IPS-NIHi7 (cell line): Measurements from ENCODE around the gene TTC29.
"Not testable (repeated sequence)": the region's sequence is repeated elsewhere in the genome, so short reads cannot be mapped to it uniquely, and the experiment has no call there.

Experiments
- DNase-seq: peaks from one replicate; pipeline ENCODE4 v3.0.0; 2012; ENCODE audit warnings: mixed read lengths; ENCODE audit errors: extremely low spot score

The TTC29 gene

GRCh38 chr4:146855761-146856160 lies 89.9 kb downstream of the TTC29 start:
- DNase-seq, result no peak

- no peak for DNase-seq
Observed at GRCh38 chr4:146852360-146852759, 93.3 kb downstream of the TTC29 start.

- no peak for DNase-seq
Observed at GRCh38 chr4:146847345-146847744, 98.3 kb downstream of the TTC29 start.

GRCh38 chr4:146846882-146847281 lies 98.8 kb downstream of the TTC29 start:
- no peak for DNase-seq

GRCh38 chr4:146844761-146845160 lies 100.9 kb downstream of the TTC29 start:
- DNase-seq, result no peak

GRCh38 chr4:146842876-146843275 lies 102.8 kb downstream of the TTC29 start:
- no peak for DNase-seq

GRCh38 chr4:146840731-146841130 lies 104.9 kb downstream of the TTC29 start:
- no peak for DNase-seq

- DNase-seq, result no peak
Observed at GRCh38 chr4:146835096-146835495, 110.6 kb downstream of the TTC29 start.

- DNase-seq, result no peak
Observed at GRCh38 chr4:146834263-146835034, 111.2 kb downstream of the TTC29 start.

GRCh38 chr4:146833530-146833929 lies 112.1 kb downstream of the TTC29 start:
- DNase-seq, result no peak

- not testable (repeated sequence) for DNase-seq
Observed at GRCh38 chr4:146822980-146823379, 122.7 kb downstream of the TTC29 start.

- peak; percentile 14 for DNase-seq
Observed at GRCh38 chr4:146814750-146815149, 130.9 kb downstream of the TTC29 start.

GRCh38 chr4:146795711-146796110 lies 150.0 kb downstream of the TTC29 start:
- DNase-seq, result no peak

- no peak for DNase-seq
Observed at GRCh38 chr4:146793727-146794126, 151.9 kb downstream of the TTC29 start.

GRCh38 chr4:146791439-146791838 lies 154.2 kb downstream of the TTC29 start:
- no peak for DNase-seq

GRCh38 chr4:146790515-146790914 lies 155.1 kb downstream of the TTC29 start:
- no peak for DNase-seq

- DNase-seq, result no peak
Observed at GRCh38 chr4:146787731-146788130, 157.9 kb downstream of the TTC29 start.

GRCh38 chr4:146776691-146777090 lies 169.0 kb downstream of the TTC29 start:
- no peak for DNase-seq

- no peak for DNase-seq
Observed at GRCh38 chr4:146763560-146763959, 182.1 kb downstream of the TTC29 start.

- DNase-seq, result no peak
Observed at GRCh38 chr4:146762016-146762415, 183.6 kb downstream of the TTC29 start.

- DNase-seq, result no peak
Observed at GRCh38 chr4:146742416-146742815, 203.2 kb downstream of the TTC29 start.

- no peak for DNase-seq
Observed at GRCh38 chr4:146739182-146739581, 206.5 kb downstream of the TTC29 start.

GRCh38 chr4:146723519-146723918 lies 222.1 kb downstream of the TTC29 start:
- DNase-seq, result not testable (repeated sequence)

- DNase-seq, result no peak
Observed at GRCh38 chr4:146709956-146710355, 235.7 kb downstream of the TTC29 start.
